HepG2 (cell line): ENCODE data around the gene CERS1. TPM values are rescaled to one million over a fixed set of nuclear protein-coding genes. Genes with fewer than 3 reads are reported as not detected.

Source experiments
- LCORL ChIP-seq, 2 experiments: fragments of 450-650 bp in 1 of 2; sonication (generic) in 1 of 2; formaldehyde crosslinking in 1 of 2; IDR thresholded peaks; 2 replicates each; pipeline versions ENCODE4 v1.5.0 to v1.6.1; 2017 to 2020; ENCODE audit warnings: antibody characterized with exemption in 1 of 2, missing genetic modification reagents in 1 of 2
- SNAPC2 ChIP-seq: sonication (generic); formaldehyde crosslinking; IDR thresholded peaks from 2 replicates; pipeline ENCODE4 v1.8.1; 2022; ENCODE audit warnings: mild to moderate bottlenecking, missing genetic modification reagents
- STAG1 ChIP-seq: sonication (generic); formaldehyde crosslinking; IDR thresholded peaks from 2 replicates; pipeline ENCODE4 v1.4.0; 2020; ENCODE audit warnings: missing genetic modification reagents
- ZNF224 ChIP-seq: sonication (generic); formaldehyde crosslinking; IDR thresholded peaks from 2 replicates; pipeline ENCODE4 v1.5.0; 2020; ENCODE audit warnings: mild to moderate bottlenecking, missing genetic modification reagents
- polyA plus RNA-seq, 8 experiments: library from polyadenylated mRNA; depleted of rRNA in 3 of 8; stranded (reverse) in 7 of 8; unstranded in 1 of 8; fragments of >200 nt; fragmentation: Illumina TruSeq in 4 of 8; extraction: Trizol in 4 of 8; gene quantifications; 2 replicates each; pipeline versions ENCODE4 v1.2.1 to v1.2.3, GENCODE V29; 2011 to 2016; ENCODE audit warnings: low read depth in 4 of 8, missing spikeins in 1 of 8, mixed read lengths in 1 of 8; ENCODE audit not compliant: insufficient read depth in 1 of 8
- total RNA-seq, 5 experiments: library from RNA; depleted of rRNA; stranded (reverse); fragments of >200 nt; fragmentation: Illumina TruSeq; extraction: Trizol; gene quantifications; 2 replicates each; pipeline ENCODE4 v1.2.3, GENCODE V29; 2016; ENCODE audit warnings: low read depth in 1 of 5
- TF ChIP-seq, protein P1 (sequence below): sonication (generic); formaldehyde crosslinking; IDR thresholded peaks from 2 replicates; pipeline ENCODE4 v1.5.1; 2020; ENCODE audit warnings: missing genetic modification reagents, mild to moderate bottlenecking, borderline replicate concordance
- TF ChIP-seq, protein P2 (sequence below): sonication (generic); formaldehyde crosslinking; IDR thresholded peaks from 2 replicates; pipeline ENCODE4 v1.4.0; 2020; ENCODE audit warnings: missing genetic modification reagents, borderline replicate concordance
- TF ChIP-seq, protein P3 (sequence below): sonication (generic); formaldehyde crosslinking; IDR thresholded peaks from 2 replicates; pipeline ENCODE4 v1.9.0; 2021; ENCODE audit warnings: missing genetic modification reagents, borderline replicate concordance
- TF ChIP-seq, protein P4 (sequence below): sonication (generic); formaldehyde crosslinking; IDR thresholded peaks from 2 replicates; pipeline ENCODE4 v1.8.0; 2023; ENCODE audit warnings: mild to moderate bottlenecking, missing genetic modification reagents

Gene CERS1
- total and polyA plus RNA-seq, 2 of the 13 experiments (the other 11 are each of a cell fraction or from before 2014, with no cell fraction given), result 4.6 to 9.8 TPM

DNA sequence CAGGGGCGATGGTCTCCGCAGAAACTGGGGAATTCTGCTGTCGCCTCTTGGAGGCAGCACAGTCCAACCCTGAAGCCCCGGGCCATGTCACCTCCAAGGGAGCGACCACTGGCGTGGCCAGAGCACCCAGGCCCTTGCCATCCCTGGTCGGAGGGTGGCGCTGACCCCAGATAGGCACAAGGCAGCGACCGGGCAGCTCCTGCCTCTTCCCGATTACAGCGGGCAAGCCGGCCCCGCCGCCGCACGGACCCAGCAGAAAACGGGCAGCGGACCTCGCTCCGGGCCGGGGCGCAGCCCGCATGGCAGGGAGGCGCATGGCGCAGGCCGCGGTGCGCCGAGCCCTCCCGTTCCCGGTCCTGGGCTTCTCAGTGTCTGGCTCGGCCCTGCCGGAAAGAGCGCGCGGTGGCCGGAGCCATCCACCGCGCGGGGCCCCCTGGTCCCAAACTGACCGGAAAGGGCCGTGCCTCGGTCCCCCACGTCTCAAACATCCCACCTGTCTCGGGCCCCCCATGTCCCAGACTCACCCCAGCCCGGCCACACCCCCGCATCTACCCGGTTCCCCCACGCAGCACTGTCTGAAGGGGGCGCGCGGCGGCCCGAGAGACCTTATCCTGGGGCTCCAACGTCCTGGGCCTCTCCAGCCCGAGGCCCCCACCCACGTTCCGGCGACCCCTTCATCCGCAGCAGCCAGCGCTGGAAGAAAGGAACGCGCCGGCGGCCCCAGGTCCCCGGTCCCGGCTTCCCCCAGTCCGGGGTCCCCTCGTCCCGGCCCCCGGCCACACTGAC is 727 bp downstream of the CERS1 start (continued):
- TF ChIP-seq, protein P1, sequence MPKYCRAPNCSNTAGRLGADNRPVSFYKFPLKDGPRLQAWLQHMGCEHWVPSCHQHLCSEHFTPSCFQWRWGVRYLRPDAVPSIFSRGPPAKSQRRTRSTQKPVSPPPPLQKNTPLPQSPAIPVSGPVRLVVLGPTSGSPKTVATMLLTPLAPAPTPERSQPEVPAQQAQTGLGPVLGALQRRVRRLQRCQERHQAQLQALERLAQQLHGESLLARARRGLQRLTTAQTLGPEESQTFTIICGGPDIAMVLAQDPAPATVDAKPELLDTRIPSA (CRISPR knock-in tag), result 0 out of 2 replicates have a peak, but pooled peaks have one; percentile 34
- TF ChIP-seq, protein P2, sequence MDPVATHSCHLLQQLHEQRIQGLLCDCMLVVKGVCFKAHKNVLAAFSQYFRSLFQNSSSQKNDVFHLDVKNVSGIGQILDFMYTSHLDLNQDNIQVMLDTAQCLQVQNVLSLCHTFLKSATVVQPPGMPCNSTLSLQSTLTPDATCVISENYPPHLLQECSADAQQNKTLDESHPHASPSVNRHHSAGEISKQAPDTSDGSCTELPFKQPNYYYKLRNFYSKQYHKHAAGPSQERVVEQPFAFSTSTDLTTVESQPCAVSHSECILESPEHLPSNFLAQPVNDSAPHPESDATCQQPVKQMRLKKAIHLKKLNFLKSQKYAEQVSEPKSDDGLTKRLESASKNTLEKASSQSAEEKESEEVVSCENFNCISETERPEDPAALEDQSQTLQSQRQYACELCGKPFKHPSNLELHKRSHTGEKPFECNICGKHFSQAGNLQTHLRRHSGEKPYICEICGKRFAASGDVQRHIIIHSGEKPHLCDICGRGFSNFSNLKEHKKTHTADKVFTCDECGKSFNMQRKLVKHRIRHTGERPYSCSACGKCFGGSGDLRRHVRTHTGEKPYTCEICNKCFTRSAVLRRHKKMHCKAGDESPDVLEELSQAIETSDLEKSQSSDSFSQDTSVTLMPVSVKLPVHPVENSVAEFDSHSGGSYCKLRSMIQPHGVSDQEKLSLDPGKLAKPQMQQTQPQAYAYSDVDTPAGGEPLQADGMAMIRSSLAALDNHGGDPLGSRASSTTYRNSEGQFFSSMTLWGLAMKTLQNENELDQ, result no peak
- TF ChIP-seq, protein P3, sequence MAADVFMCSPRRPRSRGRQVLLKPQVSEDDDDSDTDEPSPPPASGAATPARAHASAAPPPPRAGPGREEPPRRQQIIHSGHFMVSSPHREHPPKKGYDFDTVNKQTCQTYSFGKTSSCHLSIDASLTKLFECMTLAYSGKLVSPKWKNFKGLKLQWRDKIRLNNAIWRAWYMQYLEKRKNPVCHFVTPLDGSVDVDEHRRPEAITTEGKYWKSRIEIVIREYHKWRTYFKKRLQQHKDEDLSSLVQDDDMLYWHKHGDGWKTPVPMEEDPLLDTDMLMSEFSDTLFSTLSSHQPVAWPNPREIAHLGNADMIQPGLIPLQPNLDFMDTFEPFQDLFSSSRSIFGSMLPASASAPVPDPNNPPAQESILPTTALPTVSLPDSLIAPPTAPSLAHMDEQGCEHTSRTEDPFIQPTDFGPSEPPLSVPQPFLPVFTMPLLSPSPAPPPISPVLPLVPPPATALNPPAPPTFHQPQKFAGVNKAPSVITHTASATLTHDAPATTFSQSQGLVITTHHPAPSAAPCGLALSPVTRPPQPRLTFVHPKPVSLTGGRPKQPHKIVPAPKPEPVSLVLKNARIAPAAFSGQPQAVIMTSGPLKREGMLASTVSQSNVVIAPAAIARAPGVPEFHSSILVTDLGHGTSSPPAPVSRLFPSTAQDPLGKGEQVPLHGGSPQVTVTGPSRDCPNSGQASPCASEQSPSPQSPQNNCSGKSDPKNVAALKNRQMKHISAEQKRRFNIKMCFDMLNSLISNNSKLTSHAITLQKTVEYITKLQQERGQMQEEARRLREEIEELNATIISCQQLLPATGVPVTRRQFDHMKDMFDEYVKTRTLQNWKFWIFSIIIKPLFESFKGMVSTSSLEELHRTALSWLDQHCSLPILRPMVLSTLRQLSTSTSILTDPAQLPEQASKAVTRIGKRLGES (CRISPR knock-in tag), result no peak
- no peak for TF ChIP-seq SNAPC2 (CRISPR knock-in tag)
- no peak for TF ChIP-seq LCORL (IDR thresholded peaks at IDR 0.05)
- no peak for TF ChIP-seq LCORL (CRISPR knock-in tag; IDR thresholded peaks at IDR 0.05)
- no peak for TF ChIP-seq ZNF224 (CRISPR knock-in tag)
- peak; percentile 90 for TF ChIP-seq STAG1 (CRISPR knock-in tag)
- TF ChIP-seq, protein P4, sequence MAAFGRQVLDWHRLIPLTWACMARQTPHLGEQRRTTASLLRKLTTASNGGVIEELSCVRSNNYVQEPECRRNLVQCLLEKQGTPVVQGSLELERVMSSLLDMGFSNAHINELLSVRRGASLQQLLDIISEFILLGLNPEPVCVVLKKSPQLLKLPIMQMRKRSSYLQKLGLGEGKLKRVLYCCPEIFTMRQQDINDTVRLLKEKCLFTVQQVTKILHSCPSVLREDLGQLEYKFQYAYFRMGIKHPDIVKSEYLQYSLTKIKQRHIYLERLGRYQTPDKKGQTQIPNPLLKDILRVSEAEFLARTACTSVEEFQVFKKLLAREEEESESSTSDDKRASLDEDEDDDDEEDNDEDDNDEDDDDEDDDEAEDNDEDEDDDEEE (CRISPR knock-in tag), result 0 out of 2 replicates have a peak, but pooled peaks have one; percentile 65
